Mucosa of descending colon (tissue), 3 donors: Measurements from ENCODE around the gene RSPH9. TPM values are rescaled to one million over a fixed set of nuclear protein-coding genes. Genes with fewer than 3 reads are reported as not detected.
A peak's percentile ranks its signal among the peaks of the same experiment; 100 is the strongest.

ENCODE experiments used
- ATAC-seq: fragments of 200-7000 bp; cut with Tn5 transposase; one replicate; pipeline ENCODE4 v1.9.1; 2020; ENCODE audit warnings: mild to moderate bottlenecking, moderate library complexity
- DNase-seq, 3 donors: peaks; one replicate each; pipeline ENCODE4 v3.0.0-alpha.2; 2020
- H3K36me3 ChIP-seq: fragments of 200-600 bp; one replicate; pipeline ENCODE4 v1.8.0; 2021; ENCODE audit warnings: low read depth, mild to moderate bottlenecking
- H3K4me1 ChIP-seq: fragments of 200-600 bp; one replicate; pipeline ENCODE4 v1.8.0; 2021; ENCODE audit warnings: low read depth, mild to moderate bottlenecking
- H3K4me3 ChIP-seq: fragments of 200-600 bp; one replicate; pipeline ENCODE4 v1.8.0; 2021; ENCODE audit warnings: mild to moderate bottlenecking
- H3K9me3 ChIP-seq: fragments of 200-600 bp; one replicate; pipeline ENCODE4 v1.8.0; 2021; ENCODE audit warnings: mild to moderate bottlenecking
- intact Hi-C, 2 donors: fragments of 100-400 bp; cut with DNase I in 1 of 2; cut with micrococcal nuclease in 1 of 2; formaldehyde crosslinking; loops; one replicate each; pipeline versions ENCODE4 v1.11.0 to v1.11.1; 2022; cut with DNase I, micrococcal nuclease
- long read RNA-seq, 2 donors: library from polyadenylated mRNA; unstranded; transcript quantifications; one replicate each; pipeline ENCODE4 v2.0.0, GENCODE V29; 2019 to 2021
- total RNA-seq, 3 donors: library from RNA; stranded (reverse); fragmentation: NEBNext Ultra II Directional in 2 of 3; extraction: Animal tissue kit (Norgen Biotek cat#: 25700) in 2 of 3; gene quantifications; one replicate each; pipeline versions ENCODE4 v1.2.1 to v1.2.4, GENCODE V29; 2021 to 2023
- TF ChIP-seq, protein P1 (sequence below): fragments of 200-600 bp; IDR thresholded peaks from one replicate; pipeline ENCODE4 v1.8.0; 2022; ENCODE audit warnings: antibody characterized with exemption, mild to moderate bottlenecking
- donor health status: DM: no; HTN: no; CAD: no; lungs with moderate emphysema.
- donor health status: DM: no; HTN: no; CAD: no.
- donor health status: DM: no; HTN: yes; CAD: no.

The RSPH9 gene, protein sequence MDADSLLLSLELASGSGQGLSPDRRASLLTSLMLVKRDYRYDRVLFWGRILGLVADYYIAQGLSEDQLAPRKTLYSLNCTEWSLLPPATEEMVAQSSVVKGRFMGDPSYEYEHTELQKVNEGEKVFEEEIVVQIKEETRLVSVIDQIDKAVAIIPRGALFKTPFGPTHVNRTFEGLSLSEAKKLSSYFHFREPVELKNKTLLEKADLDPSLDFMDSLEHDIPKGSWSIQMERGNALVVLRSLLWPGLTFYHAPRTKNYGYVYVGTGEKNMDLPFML
- total RNA-seq, result under 1 TPM in 1 of 3 donors, not detected in 2; 0.12 TPM
- long read RNA-seq, donor 1, partial matches to known transcripts, result 0 of 2 reads
- long read RNA-seq, donor 1, other reads (novel, unspliced or antisense), result 1 of 2 reads
- long read RNA-seq, donor 2, result 0 reads

DNA sequence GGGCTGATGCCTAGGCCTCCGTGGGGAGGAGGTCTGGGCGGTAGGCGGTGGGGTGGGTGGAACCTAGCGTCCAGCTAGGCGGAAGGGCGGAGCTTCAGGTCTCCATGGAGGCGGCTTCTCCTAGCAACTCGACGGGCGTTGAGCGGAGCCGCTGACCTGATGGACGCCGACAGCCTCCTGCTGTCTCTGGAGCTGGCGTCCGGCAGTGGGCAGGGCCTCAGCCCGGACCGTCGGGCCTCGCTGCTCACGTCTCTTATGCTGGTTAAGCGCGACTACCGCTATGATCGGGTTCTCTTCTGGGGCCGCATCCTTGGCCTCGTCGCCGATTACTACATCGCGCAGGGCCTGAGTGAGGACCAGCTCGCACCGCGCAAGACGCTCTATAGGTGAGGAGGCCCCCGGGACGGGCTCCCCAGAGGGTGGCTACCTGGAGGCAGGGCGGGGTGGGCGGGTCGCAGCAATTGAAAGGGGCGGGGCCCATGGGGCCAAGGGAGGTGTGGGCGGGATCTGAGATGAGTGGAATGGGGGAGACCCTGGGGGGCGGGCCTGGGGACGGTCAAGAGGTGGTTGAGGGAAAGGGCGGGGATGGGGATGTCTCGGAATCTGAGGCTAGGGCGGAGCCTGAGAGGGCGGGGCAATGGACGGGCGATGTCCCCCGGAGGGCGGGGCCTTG is at the start of gene RSPH9:
Gene RSPH9, plus strand, starts transcription at position 97 of the 673 bp plus-strand sequence. Its CDS starts 63 bp downstream, at position 160.
- Histone ChIP-seq H3K36me3 (peaks cover 7% of the 10 kb centered on the region), H3K9me3 (no peaks in the 10 kb centered on the region), H3K4me1 (peaks cover 9% of the 10 kb centered on the region), H3K4me3 (no peak within 1 kb of the TSS)
- TF ChIP-seq, protein P1, sequence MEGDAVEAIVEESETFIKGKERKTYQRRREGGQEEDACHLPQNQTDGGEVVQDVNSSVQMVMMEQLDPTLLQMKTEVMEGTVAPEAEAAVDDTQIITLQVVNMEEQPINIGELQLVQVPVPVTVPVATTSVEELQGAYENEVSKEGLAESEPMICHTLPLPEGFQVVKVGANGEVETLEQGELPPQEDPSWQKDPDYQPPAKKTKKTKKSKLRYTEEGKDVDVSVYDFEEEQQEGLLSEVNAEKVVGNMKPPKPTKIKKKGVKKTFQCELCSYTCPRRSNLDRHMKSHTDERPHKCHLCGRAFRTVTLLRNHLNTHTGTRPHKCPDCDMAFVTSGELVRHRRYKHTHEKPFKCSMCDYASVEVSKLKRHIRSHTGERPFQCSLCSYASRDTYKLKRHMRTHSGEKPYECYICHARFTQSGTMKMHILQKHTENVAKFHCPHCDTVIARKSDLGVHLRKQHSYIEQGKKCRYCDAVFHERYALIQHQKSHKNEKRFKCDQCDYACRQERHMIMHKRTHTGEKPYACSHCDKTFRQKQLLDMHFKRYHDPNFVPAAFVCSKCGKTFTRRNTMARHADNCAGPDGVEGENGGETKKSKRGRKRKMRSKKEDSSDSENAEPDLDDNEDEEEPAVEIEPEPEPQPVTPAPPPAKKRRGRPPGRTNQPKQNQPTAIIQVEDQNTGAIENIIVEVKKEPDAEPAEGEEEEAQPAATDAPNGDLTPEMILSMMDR, result no peak
- ATAC-seq, result peak; percentile 83
- peak; percentile 81 to 85 (median 81) for DNase-seq
- intact Hi-C loops, result no loop called here

DNA sequence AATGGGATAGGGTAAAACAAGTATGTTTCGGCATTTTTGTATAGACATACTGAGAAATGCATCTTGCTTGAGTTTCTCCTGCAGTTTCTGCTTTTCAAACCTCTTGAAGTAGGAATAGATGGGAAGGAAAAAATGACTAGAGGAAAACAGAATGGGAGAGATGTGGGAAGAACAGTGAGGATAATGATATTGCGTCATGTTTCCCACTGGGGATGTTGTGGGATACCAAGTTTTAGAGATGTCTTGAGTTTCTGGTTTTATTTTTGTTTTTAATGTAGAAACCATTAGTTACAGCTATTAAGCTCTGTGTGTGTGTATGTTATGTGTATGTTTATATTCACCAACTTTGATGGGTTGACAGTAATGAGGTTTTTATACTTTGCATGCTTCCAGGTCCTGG is 44.2 kb upstream of the RSPH9 start:
- peaks cover 4% of the 10 kb centered on the region for H3K36me3 ChIP-seq
- no peak for ATAC-seq

DNA sequence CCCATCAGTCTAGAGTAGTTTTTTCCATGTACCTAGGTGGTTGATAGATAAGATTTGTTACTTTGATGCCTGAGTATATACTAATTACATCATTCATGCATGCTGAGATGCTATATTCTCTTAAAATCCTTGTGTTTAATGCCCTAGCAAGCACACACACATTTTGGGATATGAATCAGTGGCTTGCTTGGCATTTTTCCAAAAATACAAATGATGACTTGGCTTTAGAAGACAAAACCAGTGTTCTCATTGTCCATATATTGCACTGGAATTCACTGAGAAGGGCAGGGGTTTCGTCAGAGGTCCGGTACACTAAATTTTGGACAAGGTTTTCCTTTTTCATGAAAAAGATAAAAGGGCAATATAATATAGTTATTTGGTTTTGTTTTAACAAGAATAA is 40.7 kb upstream of the RSPH9 start:
- Histone ChIP-seq H3K4me1 (no peaks in the 10 kb centered on the region), H3K36me3 (peaks cover 4% of the 10 kb centered on the region), H3K4me3 (no peak overlapping the region), H3K9me3 (no peaks in the 10 kb centered on the region)
- TF ChIP-seq, protein P1, result no peak
- intact Hi-C loops, result loop anchor here in 1 of 2 donors (10.0 kb wide), 1 partner anchor 59 kb away; no protein-coding TSS in a partner anchor
- DNase-seq, result no peak
- ATAC-seq, result no peak

More for the DNA sequence above, 44.2 kb upstream of the RSPH9 start:
- DNase-seq, result no peak
- TF ChIP-seq, protein P1, result no peak
- H3K4me1 ChIP-seq, result no peaks in the 10 kb centered on the region
- intact Hi-C loops, result loop anchor here in 1 of 2 donors (10.0 kb wide), 1 partner anchor 56 kb away; no protein-coding TSS in a partner anchor
- no peaks in the 10 kb centered on the region for H3K9me3 ChIP-seq
- no peak overlapping the region for H3K4me3 ChIP-seq

DNA sequence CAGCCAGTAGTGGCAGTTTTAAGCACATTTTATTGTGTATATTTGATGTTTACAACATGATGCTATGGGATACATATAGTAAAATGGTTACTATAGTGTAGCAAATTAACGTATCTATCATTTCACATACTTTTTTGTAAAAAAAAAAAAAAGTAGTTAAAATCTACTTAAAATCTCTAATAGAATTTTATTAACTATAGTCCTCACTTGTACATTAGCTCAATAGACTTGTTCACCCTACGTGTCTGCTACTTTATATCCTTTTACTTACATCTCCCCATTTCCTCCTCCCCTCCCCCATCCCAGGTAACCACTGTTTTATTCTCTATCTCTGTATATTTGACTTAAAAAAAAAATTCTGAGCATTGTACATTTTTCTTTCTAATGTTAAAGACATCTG is 38.8 kb upstream of the RSPH9 start:
- Histone ChIP-seq H3K36me3 (peaks cover 4% of the 10 kb centered on the region), H3K4me1 (no peaks in the 10 kb centered on the region), H3K4me3 (no peak overlapping the region), H3K9me3 (no peaks in the 10 kb centered on the region)
- TF ChIP-seq, protein P1, result no peak
- ATAC-seq (no peak), DNase-seq (no peak)
- intact Hi-C loops, result loop anchor here in 1 of 2 donors (10.0 kb wide), 1 partner anchor 61 kb away; no protein-coding TSS in a partner anchor

DNA sequence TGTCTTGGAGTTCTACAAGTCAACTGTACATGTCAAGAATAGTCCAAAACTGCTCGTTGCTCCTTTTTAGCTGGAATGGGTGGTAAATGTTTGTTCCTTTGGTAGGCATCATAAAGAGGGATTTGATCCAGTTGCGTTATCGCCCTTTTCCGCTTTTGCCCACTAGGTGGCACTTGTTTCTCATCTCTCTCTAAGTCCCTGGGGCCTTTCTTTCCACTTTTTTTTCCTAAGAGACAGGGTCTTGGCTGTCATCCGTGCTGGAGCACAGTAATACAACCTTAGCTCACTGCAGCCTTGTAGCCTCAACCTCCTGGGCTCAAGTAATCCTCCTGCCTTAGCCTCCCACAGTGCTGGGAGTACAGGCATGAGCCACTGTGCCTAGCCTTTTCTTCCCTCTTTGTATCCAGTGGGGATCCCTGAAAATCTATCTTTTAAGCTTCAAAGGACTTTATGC is 36.5 kb upstream of the RSPH9 start:
- peak; percentile 72 for ATAC-seq
- no peaks in the 10 kb centered on the region for H3K9me3 ChIP-seq
- no peaks in the 10 kb centered on the region for H3K4me1 ChIP-seq
- TF ChIP-seq, protein P1, result peak; percentile 52
- DNase-seq, result peak in 2 of 3 donors; percentile 43 to 90
- no peak overlapping the region for H3K4me3 ChIP-seq
- no peaks in the 10 kb centered on the region for H3K36me3 ChIP-seq
- intact Hi-C loops, result loop anchor here in 1 of 2 donors (10.0 kb wide), 1 partner anchor 64 kb away; no protein-coding TSS in a partner anchor
